Left renal cortex interstitium (tissue), 4 donors: ENCODE measurements around the gene SEMA5A. TPM values are rescaled to one million over a fixed set of nuclear protein-coding genes. Genes with fewer than 3 reads are reported as not detected.

ENCODE experiments used
- polyA plus RNA-seq, 4 donors: library from polyadenylated mRNA; unstranded; fragments of 120-200 nt; gene quantifications; one replicate each; pipeline ENCODE4 v1.2.1, GENCODE V29; 2013; ENCODE audit not compliant: insufficient read length in 4 of 4

Gene SEMA5A
- polyA plus RNA-seq, 4 donors = 34.7 to 37.4 (median 36.2) TPM

Other genes with a start within 250 kb of the SEMA5A start
- gene TAS2R1, start 84.3 kb upstream of the SEMA5A start, polyA plus RNA-seq = not detected